ENCODE data around the gene HHIP. TPM values are rescaled to one million over a fixed set of nuclear protein-coding genes. Genes with fewer than 3 reads are reported as not detected.

HHIP gene
- total RNA-seq, 1 donor from 2014 or later, result 0.46 TPM

DNA sequence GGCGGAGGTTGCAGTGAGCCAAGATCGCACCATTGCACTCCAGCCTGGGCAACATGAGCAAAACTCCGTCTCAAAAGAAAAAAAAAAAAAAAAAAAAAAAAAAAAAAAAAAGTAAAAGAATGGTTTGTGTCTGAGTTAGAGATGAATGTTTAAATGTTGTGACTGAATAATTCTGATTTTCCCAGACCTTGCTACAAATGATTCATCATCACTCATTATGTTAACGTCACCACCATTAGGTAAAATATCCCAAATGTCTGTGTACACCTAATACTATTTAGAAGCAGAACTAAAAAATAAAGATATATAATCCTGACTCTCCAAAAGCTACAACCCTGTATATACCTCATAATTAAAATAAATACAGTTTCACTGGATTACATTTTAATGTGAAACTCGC, 70.8 kb downstream of the HHIP start:
- TF ChIP-seq, protein P1, sequence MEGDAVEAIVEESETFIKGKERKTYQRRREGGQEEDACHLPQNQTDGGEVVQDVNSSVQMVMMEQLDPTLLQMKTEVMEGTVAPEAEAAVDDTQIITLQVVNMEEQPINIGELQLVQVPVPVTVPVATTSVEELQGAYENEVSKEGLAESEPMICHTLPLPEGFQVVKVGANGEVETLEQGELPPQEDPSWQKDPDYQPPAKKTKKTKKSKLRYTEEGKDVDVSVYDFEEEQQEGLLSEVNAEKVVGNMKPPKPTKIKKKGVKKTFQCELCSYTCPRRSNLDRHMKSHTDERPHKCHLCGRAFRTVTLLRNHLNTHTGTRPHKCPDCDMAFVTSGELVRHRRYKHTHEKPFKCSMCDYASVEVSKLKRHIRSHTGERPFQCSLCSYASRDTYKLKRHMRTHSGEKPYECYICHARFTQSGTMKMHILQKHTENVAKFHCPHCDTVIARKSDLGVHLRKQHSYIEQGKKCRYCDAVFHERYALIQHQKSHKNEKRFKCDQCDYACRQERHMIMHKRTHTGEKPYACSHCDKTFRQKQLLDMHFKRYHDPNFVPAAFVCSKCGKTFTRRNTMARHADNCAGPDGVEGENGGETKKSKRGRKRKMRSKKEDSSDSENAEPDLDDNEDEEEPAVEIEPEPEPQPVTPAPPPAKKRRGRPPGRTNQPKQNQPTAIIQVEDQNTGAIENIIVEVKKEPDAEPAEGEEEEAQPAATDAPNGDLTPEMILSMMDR (IDR thresholded peaks at IDR 0.05; ENCODE audit: unreplicated experiment), result no peak
- no peaks in the 10 kb centered on the region for H3K27me3 Mint-ChIP-seq (ENCODE audit: unreplicated experiment)
- no peak overlapping the region for H3K27ac Mint-ChIP-seq (ENCODE audit: unreplicated experiment)
- no peak overlapping the region for H3K4me3 Mint-ChIP-seq (ENCODE audit: unreplicated experiment)
- no peaks in the 10 kb centered on the region for H3K36me3 Mint-ChIP-seq (ENCODE audit: low read depth, unreplicated experiment)
- H3K4me1 Mint-ChIP-seq (ENCODE audit: unreplicated experiment), result no peaks in the 10 kb centered on the region
- no peaks in the 10 kb centered on the region for H3K9me3 Mint-ChIP-seq (ENCODE audit: unreplicated experiment)
- DNase-seq (ENCODE audit: low spot score), result no peak

DNA sequence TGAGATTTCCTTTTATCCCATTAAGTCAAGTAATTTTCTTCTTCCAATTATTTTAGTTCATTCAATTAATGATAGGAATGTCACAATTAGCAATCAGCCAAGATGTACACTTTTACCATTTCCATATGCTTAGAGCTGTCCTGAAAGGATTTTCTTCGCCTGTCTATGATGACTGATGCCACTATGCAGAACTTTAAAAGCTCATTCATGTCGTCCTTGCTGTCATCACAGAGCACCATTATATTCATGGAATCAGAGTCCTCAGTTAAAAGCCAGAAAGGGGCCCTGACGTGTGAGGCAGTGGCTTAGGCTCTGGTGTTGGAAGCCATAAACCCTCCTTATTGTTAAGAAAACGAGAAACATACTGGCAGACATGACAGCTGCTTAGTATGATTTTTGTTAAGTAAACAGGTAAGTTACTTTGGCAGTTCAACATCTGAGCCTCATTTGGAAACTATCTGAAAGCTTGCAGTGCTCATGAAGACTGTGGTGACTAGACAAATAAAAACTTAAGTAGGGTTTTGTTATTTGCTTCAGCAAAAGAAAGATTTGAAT, 73.1 kb downstream of the HHIP start:
- no peaks in the 10 kb centered on the region for H3K4me1 Mint-ChIP-seq (ENCODE audit: unreplicated experiment)
- no peak overlapping the region for H3K4me3 Mint-ChIP-seq (ENCODE audit: unreplicated experiment)
- no peak for DNase-seq (ENCODE audit: low spot score)
- no peak overlapping the region for H3K27ac Mint-ChIP-seq (ENCODE audit: unreplicated experiment)
- no peaks in the 10 kb centered on the region for H3K27me3 Mint-ChIP-seq (ENCODE audit: unreplicated experiment)
- H3K36me3 Mint-ChIP-seq (ENCODE audit: low read depth, unreplicated experiment), result no peaks in the 10 kb centered on the region
- no peaks in the 10 kb centered on the region for H3K9me3 Mint-ChIP-seq (ENCODE audit: unreplicated experiment)
- TF ChIP-seq, protein P1 (IDR thresholded peaks at IDR 0.05; ENCODE audit: unreplicated experiment), result no peak

DNA sequence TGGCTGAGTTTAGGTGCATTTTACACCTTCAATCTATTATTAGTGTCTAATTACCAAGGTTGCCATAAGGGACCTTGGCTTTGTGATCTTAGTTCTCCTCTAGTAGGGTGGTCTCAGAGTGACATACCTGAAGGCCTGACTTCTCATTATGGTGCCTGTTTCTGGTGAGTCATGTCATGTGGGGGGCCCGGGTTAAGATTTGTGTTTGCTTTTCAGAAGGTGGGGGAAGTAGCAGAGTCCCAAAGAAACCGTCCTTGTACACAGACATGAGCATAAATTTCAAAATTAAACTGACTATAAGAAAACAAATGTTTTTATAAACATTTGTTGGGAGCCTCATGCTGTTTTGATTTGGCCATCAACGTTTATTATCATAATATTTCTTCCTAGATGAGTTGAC, 74.5 kb downstream of the HHIP start:
- Mint-ChIP-seq H3K36me3 (ENCODE audit: low read depth, unreplicated experiment) (no peaks in the 10 kb centered on the region), H3K27me3 (ENCODE audit: unreplicated experiment) (no peaks in the 10 kb centered on the region), H3K27ac (ENCODE audit: unreplicated experiment) (no peak overlapping the region)

DNA sequence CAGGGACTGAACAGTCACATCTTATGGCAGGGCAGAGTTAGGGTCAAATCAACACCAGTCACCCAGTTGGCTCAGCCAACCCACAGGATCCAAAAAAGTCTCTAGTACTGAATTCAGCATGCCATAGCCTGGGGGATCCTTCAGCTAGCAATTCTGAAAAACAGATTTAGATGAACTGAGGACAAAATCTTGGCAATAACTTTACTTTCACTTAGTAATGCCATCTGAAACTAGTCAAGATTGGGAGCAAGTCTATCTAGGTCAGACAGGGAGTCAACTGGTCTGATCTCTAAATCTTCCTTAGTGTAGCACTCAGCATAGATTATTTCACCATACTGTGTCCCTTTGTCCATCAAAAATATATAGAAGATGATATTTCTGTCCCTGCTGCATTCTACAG, 76.0 kb downstream of the HHIP start:
- Mint-ChIP-seq H3K36me3 (ENCODE audit: low read depth, unreplicated experiment) (no peaks in the 10 kb centered on the region), H3K4me1 (ENCODE audit: unreplicated experiment) (no peaks in the 10 kb centered on the region)
- TF ChIP-seq, protein P1 (IDR thresholded peaks at IDR 0.05; ENCODE audit: unreplicated experiment), result no peak

More for the DNA sequence above, 74.5 kb downstream of the HHIP start:
- H3K9me3 Mint-ChIP-seq (ENCODE audit: unreplicated experiment), result no peaks in the 10 kb centered on the region
- TF ChIP-seq, protein P1 (IDR thresholded peaks at IDR 0.05; ENCODE audit: unreplicated experiment), result no peak
- DNase-seq (ENCODE audit: low spot score), result no peak
- no peaks in the 10 kb centered on the region for H3K4me1 Mint-ChIP-seq (ENCODE audit: unreplicated experiment)
- no peak overlapping the region for H3K4me3 Mint-ChIP-seq (ENCODE audit: unreplicated experiment)

DNA sequence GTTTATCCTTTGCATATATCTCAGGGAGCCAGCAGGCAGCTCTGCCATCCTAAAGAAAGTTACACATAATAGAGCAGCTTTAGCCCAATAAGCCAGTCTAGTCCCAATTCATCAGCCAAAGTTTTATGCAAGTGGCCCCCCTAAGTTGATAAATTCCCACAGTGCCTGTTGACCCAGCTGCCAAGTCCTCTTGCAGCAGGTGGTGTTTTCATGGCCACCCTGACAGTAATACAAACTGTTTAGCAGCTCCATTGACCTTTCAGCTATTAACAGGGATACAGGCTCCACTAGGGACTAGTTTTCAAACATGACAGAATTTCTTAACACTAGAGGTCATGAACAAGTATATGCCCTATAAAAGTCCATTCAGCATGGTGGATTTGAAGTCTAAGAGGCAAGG, 77.5 kb downstream of the HHIP start:
- no peaks in the 10 kb centered on the region for H3K9me3 Mint-ChIP-seq (ENCODE audit: unreplicated experiment)

More for the DNA sequence above, 76.0 kb downstream of the HHIP start:
- Mint-ChIP-seq H3K4me3 (ENCODE audit: unreplicated experiment) (no peak overlapping the region), H3K27me3 (ENCODE audit: unreplicated experiment) (no peaks in the 10 kb centered on the region), H3K9me3 (ENCODE audit: unreplicated experiment) (no peaks in the 10 kb centered on the region), H3K27ac (ENCODE audit: unreplicated experiment) (no peak overlapping the region)
- no peak for DNase-seq (ENCODE audit: low spot score)

More for the DNA sequence above, 77.5 kb downstream of the HHIP start:
- no peaks in the 10 kb centered on the region for H3K4me1 Mint-ChIP-seq (ENCODE audit: unreplicated experiment)
- DNase-seq (ENCODE audit: low spot score), result no peak
- H3K4me3 Mint-ChIP-seq (ENCODE audit: unreplicated experiment), result no peak overlapping the region
- TF ChIP-seq, protein P1 (IDR thresholded peaks at IDR 0.05; ENCODE audit: unreplicated experiment), result no peak
- H3K27ac Mint-ChIP-seq (ENCODE audit: unreplicated experiment), result no peak overlapping the region
- H3K36me3 Mint-ChIP-seq (ENCODE audit: low read depth, unreplicated experiment), result no peaks in the 10 kb centered on the region
- no peaks in the 10 kb centered on the region for H3K27me3 Mint-ChIP-seq (ENCODE audit: unreplicated experiment)

Data from endothelial cell (in vitro differentiated cells).